ENCODE data around the gene CMTM6.

GRCh38 chr3:32506466-32506865 is 3.8 kb upstream of the CMTM6 start:
- TF ChIP-seq, protein P1, sequence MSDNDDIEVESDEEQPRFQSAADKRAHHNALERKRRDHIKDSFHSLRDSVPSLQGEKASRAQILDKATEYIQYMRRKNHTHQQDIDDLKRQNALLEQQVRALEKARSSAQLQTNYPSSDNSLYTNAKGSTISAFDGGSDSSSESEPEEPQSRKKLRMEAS (IDR thresholded peaks at IDR 0.05; ENCODE audit: low read depth, low read length), result no peak
- no peak for TF ChIP-seq HDAC2 (IDR thresholded peaks at IDR 0.05)
- TF ChIP-seq GABPA (IDR thresholded peaks at IDR 0.05; ENCODE audit: low read depth), result no peak
- no peak for TF ChIP-seq GATAD2B (conservative IDR thresholded peaks at IDR 0.05; ENCODE audit: low read depth)

Data from GM12878 (cell line).